Osteoblast (primary cell): ENCODE data around the gene GHITM. TPM values are rescaled to one million over a fixed set of nuclear protein-coding genes. Genes with fewer than 3 reads are reported as not detected.

ENCODE experiments used
- DNase-seq: peaks from one replicate; pipeline ENCODE4 v3.0.0; 2011; ENCODE audit warnings: low spot score, mixed read lengths; ENCODE audit not compliant: insufficient read length; ENCODE audit errors: missing footprints
- H2AFZ ChIP-seq: 2 replicates; pipeline ENCODE4 v1.6.0; 2011; ENCODE audit warnings: mild to moderate bottlenecking, low read length
- H3K27ac ChIP-seq: 2 replicates; pipeline ENCODE4 v1.5.1; 2011; ENCODE audit warnings: mild to moderate bottlenecking, low read depth, low read length, moderate library complexity
- H3K27me3 ChIP-seq: 2 replicates; pipeline ENCODE4 v1.6.0; 2012; ENCODE audit warnings: mild to moderate bottlenecking, control low read depth, inconsistent platforms, low read length, moderate library complexity; ENCODE audit not compliant: insufficient read depth
- H3K36me3 ChIP-seq: 2 replicates; pipeline ENCODE4 v1.5.1; 2011; ENCODE audit warnings: mild to moderate bottlenecking, low read length, control low read depth, moderate library complexity; ENCODE audit not compliant: insufficient read depth
- H3K4me1 ChIP-seq: 2 replicates; pipeline ENCODE4 v1.5.1; 2011; ENCODE audit warnings: mild to moderate bottlenecking, low read length, control low read depth, moderate library complexity; ENCODE audit not compliant: insufficient read depth
- H3K4me2 ChIP-seq: 2 replicates; pipeline ENCODE4 v1.6.0; 2011; ENCODE audit warnings: mild to moderate bottlenecking, low read length; ENCODE audit not compliant: insufficient read depth
- H3K4me3 ChIP-seq: fragments of 200-600 bp; sonication (generic); 3 replicates; pipeline ENCODE4 v1.5.1; 2012; ENCODE audit warnings: mild to moderate bottlenecking, low read length, inconsistent platforms; ENCODE audit not compliant: insufficient read depth
- H3K79me2 ChIP-seq: 2 replicates; pipeline ENCODE4 v1.6.0; 2012; ENCODE audit warnings: mild to moderate bottlenecking, low read length, control low read depth, inconsistent platforms; ENCODE audit not compliant: insufficient read depth
- H3K9me3 ChIP-seq: 2 replicates; pipeline ENCODE4 v1.5.1; 2011; ENCODE audit warnings: low read depth, low read length, control low read depth
- H4K20me1 ChIP-seq: 2 replicates; pipeline ENCODE4 v1.6.0; 2012; ENCODE audit warnings: mild to moderate bottlenecking, low read length, control low read depth; ENCODE audit not compliant: insufficient read depth
- CTCF ChIP-seq: IDR thresholded peaks from 2 replicates; pipeline ENCODE4 v1.5.1; 2011; ENCODE audit warnings: mild to moderate bottlenecking, low read depth, low read length, moderate library complexity; ENCODE audit errors: extremely low read depth
- total RNA-seq: library from RNA; depleted of rRNA; stranded (reverse); fragments of >200 nt; gene quantifications from 2 replicates; pipeline ENCODE4 v1.2.3, GENCODE V29; 2012

GHITM gene
- total RNA-seq, 1 donor: 189 TPM

GRCh38 chr10:84193327-84193726 is 54.0 kb downstream of the GHITM start:
- H3K79me2 ChIP-seq: no peaks in the 10 kb centered on the region
- no peak overlapping the region for H2AFZ ChIP-seq
- no peak overlapping the region for H3K4me3 ChIP-seq
- H3K4me1 ChIP-seq: no peaks in the 10 kb centered on the region
- H3K9me3 ChIP-seq: no peaks in the 10 kb centered on the region
- no peak overlapping the region for H3K27ac ChIP-seq
- H3K4me2 ChIP-seq: no peak overlapping the region
- no peak for TF ChIP-seq CTCF
- DNase-seq: no peak
- no peaks in the 10 kb centered on the region for H3K36me3 ChIP-seq
- no peaks in the 10 kb centered on the region for H4K20me1 ChIP-seq
- peaks cover 30% of the 10 kb centered on the region for H3K27me3 ChIP-seq

DNA sequence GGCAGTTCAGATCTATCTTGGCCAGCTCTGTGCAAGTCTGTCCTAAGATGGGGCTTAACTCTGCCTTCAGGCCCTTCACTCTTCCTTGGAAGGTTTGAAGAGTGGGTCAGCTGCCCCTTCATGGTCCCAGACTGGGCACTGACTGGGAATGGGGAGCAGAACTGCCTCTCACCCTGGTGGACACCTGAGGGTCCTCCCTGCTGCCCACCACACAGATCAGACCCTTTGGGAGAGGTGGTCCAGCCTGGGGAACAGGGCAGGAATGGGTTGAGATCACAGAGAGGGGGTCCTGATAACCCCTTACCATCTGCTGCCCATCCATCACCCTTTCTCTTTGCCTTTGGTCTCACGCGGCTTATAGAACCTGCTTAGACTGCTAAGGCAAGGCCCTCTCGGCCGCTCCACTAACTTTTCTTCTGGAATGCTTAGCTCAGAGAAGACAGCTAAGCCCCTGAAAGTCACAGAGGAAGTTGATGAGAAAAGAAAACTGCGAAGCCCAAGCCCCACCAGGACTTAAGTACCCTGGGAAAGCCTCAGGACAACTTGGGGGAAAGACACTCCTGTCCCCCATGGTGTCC is 54.6 kb downstream of the GHITM start:
- peaks cover 30% of the 10 kb centered on the region for H3K27me3 ChIP-seq
- no peak overlapping the region for H3K4me2 ChIP-seq
- no peak for TF ChIP-seq CTCF
- no peaks in the 10 kb centered on the region for H3K4me1 ChIP-seq
- no peak overlapping the region for H2AFZ ChIP-seq
- no peaks in the 10 kb centered on the region for H3K36me3 ChIP-seq
- H3K4me3 ChIP-seq: no peak overlapping the region
- no peak overlapping the region for H3K27ac ChIP-seq
- DNase-seq: no peak
- H4K20me1 ChIP-seq: no peaks in the 10 kb centered on the region
- no peaks in the 10 kb centered on the region for H3K9me3 ChIP-seq
- H3K79me2 ChIP-seq: no peaks in the 10 kb centered on the region

- Histone ChIP-seq H3K27ac (no peak within 1 kb of the TSS), H3K36me3 (no peaks in the 10 kb centered on the region), H3K9me3 (no peaks in the 10 kb centered on the region), H3K4me1 (no peaks in the 10 kb centered on the region), H3K79me2 (no peaks in the 10 kb centered on the region), H3K27me3 (peaks cover 30% of the 10 kb centered on the region), H4K20me1 (no peaks in the 10 kb centered on the region), H2AFZ (no peak within 1 kb of the TSS), H3K4me3 (no peak within 1 kb of the TSS), H3K4me2 (no peak within 1 kb of the TSS)
- TF ChIP-seq CTCF: no peak
- DNase-seq: no peak
Observed at GRCh38 chr10:84194424-84195043, 55.2 kb downstream of the GHITM start, which contains the start of gene CDHR1. Gene CDHR1, plus strand, starts transcription at chr10:84194537. Its CDS starts 224 bp downstream, at chr10:84194761.

GRCh38 chr10:84195044-84195830 is 55.9 kb downstream of the GHITM start:
- Histone ChIP-seq H3K4me1 (no peaks in the 10 kb centered on the region), H3K9me3 (no peaks in the 10 kb centered on the region), H3K27ac (no peak overlapping the region), H3K27me3 (peaks cover 30% of the 10 kb centered on the region), H3K79me2 (no peaks in the 10 kb centered on the region), H3K4me2 (no peak overlapping the region), H4K20me1 (no peaks in the 10 kb centered on the region), H3K36me3 (no peaks in the 10 kb centered on the region), H3K4me3 (no peak overlapping the region), H2AFZ (no peak overlapping the region)
- no peak for DNase-seq
- no peak for TF ChIP-seq CTCF
